Measurements from ENCODE around the gene DHFR. TPM values are rescaled to one million over a fixed set of nuclear protein-coding genes. Genes with fewer than 3 reads are reported as not detected.
A peak's percentile ranks its signal among the peaks of the same experiment; 100 is the strongest.

DHFR gene
- total and polyA plus RNA-seq, 2 experiments from 2014 or later = 11.6 to 23.8 TPM

DNA sequence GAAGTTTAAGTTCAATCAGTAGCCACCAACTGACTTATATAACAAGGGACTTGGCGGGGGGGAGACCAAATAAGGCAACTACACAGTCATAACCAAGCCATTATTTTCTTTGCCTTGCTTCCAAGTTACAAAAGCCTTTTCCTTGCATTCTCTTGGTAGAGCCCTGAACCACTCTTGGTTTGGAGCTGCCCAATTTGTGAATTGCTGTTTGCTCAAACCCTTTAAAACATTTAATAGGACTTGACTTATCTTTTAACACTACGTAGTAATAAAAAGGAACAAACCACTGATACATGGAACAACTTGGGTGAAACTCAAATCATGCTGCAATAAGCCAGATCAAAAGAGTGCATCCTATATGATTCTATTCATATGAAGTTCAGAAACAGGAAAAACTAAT lies 32.0 kb downstream of the DHFR start:
- Histone ChIP-seq H3K9ac (no peak overlapping the region), H3F3A (ENCODE audit: insufficient read depth) (no peaks in the 10 kb centered on the region), H3K27me3 (replicated peaks; ENCODE audit: insufficient read depth) (no peaks in the 10 kb centered on the region), H3K79me2 (ENCODE audit: insufficient read depth) (no peaks in the 10 kb centered on the region), H4K20me1 (ENCODE audit: insufficient read depth) (no peaks in the 10 kb centered on the region), H3K9me3 (ENCODE audit: low read depth) (no peaks in the 10 kb centered on the region), H3K4me1 (ENCODE audit: insufficient read depth) (no peaks in the 10 kb centered on the region), H3K36me3 (ENCODE audit: low read depth) (no peaks in the 10 kb centered on the region), H3K27ac (no peak overlapping the region), H3K9me2 (ENCODE audit: insufficient read depth) (no peaks in the 10 kb centered on the region), H2AFZ (no peak overlapping the region), H3K4me2 (ENCODE audit: unreplicated experiment) (no peak overlapping the region), H3K4me3 (no peak overlapping the region)
- in situ Hi-C loops (cut with MboI) = no loop called here
- DNase-seq = no peak
- TF ChIP-seq EZH2 (IDR thresholded peaks at IDR 0.05; ENCODE audit: insufficient read depth, poor library complexity, severe bottlenecking) = no peak
- no peak for TF ChIP-seq EZH2phosphoT487 (IDR thresholded peaks at IDR 0.05; ENCODE audit: insufficient read depth, low read depth)
- WGBS, 2 experiments (ENCODE audit: low coverage in 1 of 2, low lambda C conversion rate in 2 of 2, missing lambda C conversion rate in 2 of 2) = 87 to 93% methylated on average over 2 of the region's 2 CpGs

DNA sequence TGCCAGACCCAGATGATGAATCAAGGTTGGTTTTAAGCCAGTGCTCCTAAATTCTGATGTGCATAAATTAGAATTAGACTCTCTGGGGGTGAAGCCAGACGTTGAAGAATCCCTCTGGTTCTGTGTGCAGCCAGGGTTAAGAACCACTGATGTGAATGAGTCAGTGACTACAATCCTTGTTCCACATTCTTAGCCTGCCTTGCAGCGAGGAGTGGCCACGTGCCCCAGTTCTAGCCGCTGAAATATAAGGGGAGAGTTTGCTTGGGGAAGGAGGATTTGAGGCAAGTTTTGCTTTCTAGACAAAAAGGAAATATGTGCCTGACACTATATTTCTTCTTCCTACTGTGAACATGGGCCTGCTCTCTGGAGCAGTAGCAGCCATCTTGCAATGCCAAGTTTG lies 34.6 kb downstream of the DHFR start:
- no peaks in the 10 kb centered on the region for H4K20me1 ChIP-seq (ENCODE audit: insufficient read depth)
- no peak overlapping the region for H3K9ac ChIP-seq
- 39 to 57% methylated on average over 4 of the region's 4 CpGs for WGBS, 2 experiments (ENCODE audit: low coverage in 1 of 2, low lambda C conversion rate in 2 of 2, missing lambda C conversion rate in 2 of 2)
- H3K4me2 ChIP-seq (ENCODE audit: unreplicated experiment) = no peak overlapping the region
- H3F3A ChIP-seq (ENCODE audit: insufficient read depth) = no peaks in the 10 kb centered on the region
- no peaks in the 10 kb centered on the region for H3K79me2 ChIP-seq (ENCODE audit: insufficient read depth)
- DNase-seq = peak; percentile 56
- peak overlapping the region; percentile 39; the same call in 1 of the 2 replicates for H2AFZ ChIP-seq
- in situ Hi-C loops (cut with MboI) = no loop called here
- no peaks in the 10 kb centered on the region for H3K4me1 ChIP-seq (ENCODE audit: insufficient read depth)
- no peak overlapping the region for H3K4me3 ChIP-seq
- no peaks in the 10 kb centered on the region for H3K36me3 ChIP-seq (ENCODE audit: low read depth)
- H3K27me3 ChIP-seq (replicated peaks; ENCODE audit: insufficient read depth) = no peaks in the 10 kb centered on the region
- H3K9me2 ChIP-seq (ENCODE audit: insufficient read depth) = no peaks in the 10 kb centered on the region
- no peak overlapping the region for H3K27ac ChIP-seq
- H3K9me3 ChIP-seq (ENCODE audit: low read depth) = no peaks in the 10 kb centered on the region
- TF ChIP-seq EZH2phosphoT487 (IDR thresholded peaks at IDR 0.05; ENCODE audit: insufficient read depth, low read depth) (no peak), EZH2 (IDR thresholded peaks at IDR 0.05; ENCODE audit: insufficient read depth, poor library complexity, severe bottlenecking) (no peak)

DNA sequence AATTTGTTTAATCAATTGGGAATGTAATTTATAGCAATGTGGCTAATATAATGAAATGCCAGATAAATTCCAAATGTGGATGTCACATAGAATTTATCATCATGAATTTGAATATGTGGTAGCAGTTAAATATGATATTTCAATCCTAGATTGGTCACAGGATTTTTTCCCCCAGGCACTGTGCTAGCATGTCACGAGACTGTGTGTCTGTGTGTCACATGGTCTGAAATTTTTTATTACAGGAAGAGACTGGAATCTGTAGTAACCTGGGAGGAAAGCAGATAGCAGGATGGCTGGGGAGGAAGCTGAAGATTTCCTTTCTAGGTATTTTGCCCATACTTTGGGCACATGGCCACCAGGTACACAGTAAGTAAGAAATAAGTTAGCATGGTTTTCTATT lies 35.7 kb downstream of the DHFR start:
- Histone ChIP-seq H3K9me2 (ENCODE audit: insufficient read depth) (no peaks in the 10 kb centered on the region), H3K4me1 (ENCODE audit: insufficient read depth) (no peaks in the 10 kb centered on the region), H3K27ac (no peak overlapping the region), H3K36me3 (ENCODE audit: low read depth) (no peaks in the 10 kb centered on the region), H4K20me1 (ENCODE audit: insufficient read depth) (no peaks in the 10 kb centered on the region), H3K4me2 (ENCODE audit: unreplicated experiment) (no peak overlapping the region), H3K27me3 (replicated peaks; ENCODE audit: insufficient read depth) (no peaks in the 10 kb centered on the region), H3K79me2 (ENCODE audit: insufficient read depth) (no peaks in the 10 kb centered on the region), H3K4me3 (no peak overlapping the region), H2AFZ (no peak overlapping the region), H3K9me3 (ENCODE audit: low read depth) (no peaks in the 10 kb centered on the region), H3F3A (ENCODE audit: insufficient read depth) (no peaks in the 10 kb centered on the region), H3K9ac (no peak overlapping the region)
- WGBS, 2 experiments (ENCODE audit: low coverage in 1 of 2, low lambda C conversion rate in 2 of 2, missing lambda C conversion rate in 2 of 2) = 90 to 100% methylated on average over 1 of the region's 1 CpG
- in situ Hi-C loops (cut with MboI) = no loop called here
- DNase-seq = no peak
- TF ChIP-seq EZH2phosphoT487 (IDR thresholded peaks at IDR 0.05; ENCODE audit: insufficient read depth, low read depth) (no peak), EZH2 (IDR thresholded peaks at IDR 0.05; ENCODE audit: insufficient read depth, poor library complexity, severe bottlenecking) (no peak)

DNA sequence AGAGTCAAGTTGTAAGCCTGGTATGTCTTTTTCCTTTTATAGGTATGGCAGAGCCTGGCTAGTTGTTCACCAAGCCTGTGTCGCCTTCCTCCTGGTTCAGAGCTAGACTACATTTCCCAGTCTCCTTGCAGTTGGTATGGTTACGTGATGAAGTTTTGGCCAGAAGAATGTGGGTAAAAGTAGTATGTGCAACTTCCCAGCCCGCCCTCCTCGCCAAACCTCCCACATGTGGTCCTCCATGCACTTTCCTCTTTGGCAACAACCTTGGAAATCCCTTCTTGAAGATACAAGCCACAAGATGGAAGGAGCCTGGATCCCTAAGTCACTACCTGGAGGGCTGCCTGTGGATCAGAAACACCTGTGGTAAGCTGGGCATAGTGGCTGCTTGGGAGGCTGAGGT lies 36.3 kb downstream of the DHFR start:
- no peaks in the 10 kb centered on the region for H3F3A ChIP-seq (ENCODE audit: insufficient read depth)
- 97 to 98% methylated on average over 4 of the region's 4 CpGs for WGBS, 2 experiments (ENCODE audit: low coverage in 1 of 2, low lambda C conversion rate in 2 of 2, missing lambda C conversion rate in 2 of 2)
- H3K9ac ChIP-seq = no peak overlapping the region
- H3K9me3 ChIP-seq (ENCODE audit: low read depth) = no peaks in the 10 kb centered on the region
- no peak overlapping the region for H3K4me2 ChIP-seq (ENCODE audit: unreplicated experiment)
- no peaks in the 10 kb centered on the region for H3K36me3 ChIP-seq (ENCODE audit: low read depth)
- in situ Hi-C loops (cut with MboI) = no loop called here
- no peaks in the 10 kb centered on the region for H4K20me1 ChIP-seq (ENCODE audit: insufficient read depth)
- no peaks in the 10 kb centered on the region for H3K79me2 ChIP-seq (ENCODE audit: insufficient read depth)
- no peak overlapping the region for H3K4me3 ChIP-seq
- H3K9me2 ChIP-seq (ENCODE audit: insufficient read depth) = no peaks in the 10 kb centered on the region
- H2AFZ ChIP-seq = no peak overlapping the region
- no peaks in the 10 kb centered on the region for H3K4me1 ChIP-seq (ENCODE audit: insufficient read depth)
- TF ChIP-seq EZH2phosphoT487 (IDR thresholded peaks at IDR 0.05; ENCODE audit: insufficient read depth, low read depth) (no peak), EZH2 (IDR thresholded peaks at IDR 0.05; ENCODE audit: insufficient read depth, poor library complexity, severe bottlenecking) (no peak)
- DNase-seq = no peak
- H3K27me3 ChIP-seq (replicated peaks; ENCODE audit: insufficient read depth) = no peaks in the 10 kb centered on the region
- H3K27ac ChIP-seq = no peak overlapping the region

All from GM23248 (cell line).